Uterus (tissue), 2 donors: ENCODE measurements around the gene TTPAL.

Source experiments
- CTCF ChIP-seq, 4 experiments: fragments of 200-600 bp in 2 of 4; fragments of 450-650 bp in 2 of 4; sonication (generic) in 2 of 4; IDR thresholded peaks; one replicate each; pipeline ENCODE4 v1.5.1; 2016 to 2019; ENCODE audit warnings: antibody characterized with exemption in 4 of 4, mild to moderate bottlenecking in 2 of 4, moderate library complexity in 1 of 4
- POLR2A ChIP-seq, 2 donors: fragments of 450-650 bp; IDR thresholded peaks; one replicate each; pipeline ENCODE4 v1.6.1; 2016; ENCODE audit warnings: antibody characterized with exemption in 2 of 2, mild to moderate bottlenecking in 1 of 2, moderate library complexity in 1 of 2

- TF ChIP-seq POLR2A (IDR thresholded peaks at IDR 0.05) (no peak), CTCF (IDR thresholded peaks at IDR 0.05) (no peak)
Measured at GRCh38 chr20:44494681-44495080, 19.0 kb downstream of the TTPAL start.
